ENCODE data around the gene BHLHE40. TPM values are rescaled to one million over a fixed set of nuclear protein-coding genes. Genes with fewer than 3 reads are reported as not detected.

Gene BHLHE40
- total and polyA plus RNA-seq, 2 of the 4 experiments (the other 2 are of a cell fraction) = 22.8 to 31.8 TPM

GRCh38 chr3:4936982-4937614 lies 42.1 kb upstream of the BHLHE40 start:
- Histone ChIP-seq H2AFZ (replicated peaks; ENCODE audit: low read length, poor library complexity) (no peak overlapping the region), H3K27ac (ENCODE audit: insufficient read depth, low read length) (no peak overlapping the region), H3K56ac (ENCODE audit: extremely low read depth, insufficient read depth, low read length) (no peak overlapping the region), H2BK120ac (ENCODE audit: low read depth, low read length) (no peak overlapping the region), H3K23ac (ENCODE audit: low read depth, low read length) (no peak overlapping the region), H3K36me3 (ENCODE audit: control insufficient read depth, insufficient read depth, low read length) (no peaks in the 10 kb centered on the region), H2BK20ac (ENCODE audit: low read depth, low read length) (no peak overlapping the region), H3K9me3 (ENCODE audit: control insufficient read depth, insufficient read depth, low read length) (no peaks in the 10 kb centered on the region), H2AK9ac (replicated peaks; ENCODE audit: low read depth, low read length, poor library complexity) (no peak overlapping the region), H4K8ac (ENCODE audit: low read depth in 2 of 2, low read length in 2 of 2) (no peak overlapping the region), H3K27me3 (ENCODE audit: control insufficient read depth, insufficient read depth, low read length) (no peaks in the 10 kb centered on the region), H3K18ac (ENCODE audit: low read depth, low read length) (no peak overlapping the region), H2BK5ac (ENCODE audit: low read depth, low read length, poor library complexity, severe bottlenecking) (no peak overlapping the region), H3K9ac (ENCODE audit: low read depth, low read length) (no peak overlapping the region), H3K4me1 (ENCODE audit: control insufficient read depth, insufficient read depth, low read length) (no peaks in the 10 kb centered on the region), H3K4me3 (ENCODE audit: insufficient read depth, low read depth, low read length) (no peak overlapping the region), H4K20me1 (ENCODE audit: insufficient read depth, low read length) (no peaks in the 10 kb centered on the region), H3K4ac (ENCODE audit: low read depth, low read length) (no peak overlapping the region), H3K14ac (replicated peaks; ENCODE audit: low read depth, low read length) (no peak overlapping the region), H4K91ac (ENCODE audit: insufficient read depth, low read depth, low read length) (no peak overlapping the region), H3K79me1 (ENCODE audit: low read depth in 1 of 2, low read length in 2 of 2) (no peaks in the 10 kb centered on the region; a peak in 1 of 4 replicates), H3K4me2 (ENCODE audit: low read depth, low read length) (no peak overlapping the region), H2BK15ac (ENCODE audit: low read depth, low read length) (no peak overlapping the region), H3K9me1 (ENCODE audit: insufficient read depth, low read length) (no peaks in the 10 kb centered on the region), H4K5ac (ENCODE audit: low read depth, low read length) (no peak overlapping the region), H2AK5ac (ENCODE audit: low read depth, low read length) (no peak overlapping the region)
- no TSS peak for BruUV-seq (replicated peaks)
- ATAC-seq (ENCODE audit: low read depth) (no peak), DNase-seq (no peak)
- ChIA-PET POLR2A (ENCODE audit: unreplicated experiment) (no interaction called here), CTCF (interaction anchor here (0.5 kb wide), 1 partner anchor 64 kb away, joined by 3 read pairs; no protein-coding TSS in a partner anchor)
- no peak for TF ChIP-seq POLR2A (IDR thresholded peaks at IDR 0.05; ENCODE audit: low read depth, low read length)
- TF ChIP-seq CHD1 (IDR thresholded peaks at IDR 0.05; ENCODE audit: low read depth, low read length) = no peak
- no peak for TF ChIP-seq CEBPB (IDR thresholded peaks at IDR 0.05; ENCODE audit: low read depth, low read length)
- no peak for TF ChIP-seq USF2 (IDR thresholded peaks at IDR 0.05; ENCODE audit: low read depth, low read length)
- no peak for TF ChIP-seq MXI1 (IDR thresholded peaks at IDR 0.05; ENCODE audit: borderline replicate concordance, low read depth, low read length)
- intact Hi-C loops (cut with micrococcal nuclease) = no loop called here
- 69% methylated on average over 4 of the region's 6 CpGs; no CpG with 5 or more reads in 1 of the 2 experiments for WGBS, 2 experiments (ENCODE audit: extremely low coverage in 2 of 2, insufficient read length in 1 of 2)
- in situ Hi-C loops (cut with MboI; ENCODE audit: low sequenced_read_pairs) = no loop called here
- dilution Hi-C loops (cut with HindIII; ENCODE audit: low sequenced_read_pairs, unreplicated experiment) = no loop called here

All from IMR-90 (cell line).